Hepatocyte (in vitro differentiated cells): Measurements from ENCODE around the gene MTNR1A.
"Not testable (repeated sequence)": the region's sequence is repeated elsewhere in the genome, so short reads cannot be mapped to it uniquely, and the experiment has no call there.

Experiments
- CTCF ChIP-seq: fragments of 200-600 bp; sonication (generic); IDR thresholded peaks from 2 replicates; pipeline ENCODE4 v1.5.1; 2016; ENCODE audit warnings: antibody characterized with exemption, mild to moderate bottlenecking; ENCODE audit not compliant: poor library complexity
- EZH2 ChIP-seq: fragments of 200-600 bp; sonication (generic); IDR thresholded peaks from 2 replicates; pipeline ENCODE4 v1.6.1; 2016; ENCODE audit warnings: antibody characterized with exemption, mild to moderate bottlenecking, borderline replicate concordance

- not testable (repeated sequence) for TF ChIP-seq CTCF, EZH2
Observed at GRCh38 chr4:186504771-186505170, 50.6 kb downstream of the MTNR1A start.
